Measurements from ENCODE around the gene PLCL2. TPM values are rescaled to one million over a fixed set of nuclear protein-coding genes. Genes with fewer than 3 reads are reported as not detected.

Gene PLCL2
- total and polyA plus RNA-seq, 2 donors (not counting 3 experiments of a cell fraction or from before 2014, with no cell fraction given), result 2.3 to 10.7 TPM

DNA sequence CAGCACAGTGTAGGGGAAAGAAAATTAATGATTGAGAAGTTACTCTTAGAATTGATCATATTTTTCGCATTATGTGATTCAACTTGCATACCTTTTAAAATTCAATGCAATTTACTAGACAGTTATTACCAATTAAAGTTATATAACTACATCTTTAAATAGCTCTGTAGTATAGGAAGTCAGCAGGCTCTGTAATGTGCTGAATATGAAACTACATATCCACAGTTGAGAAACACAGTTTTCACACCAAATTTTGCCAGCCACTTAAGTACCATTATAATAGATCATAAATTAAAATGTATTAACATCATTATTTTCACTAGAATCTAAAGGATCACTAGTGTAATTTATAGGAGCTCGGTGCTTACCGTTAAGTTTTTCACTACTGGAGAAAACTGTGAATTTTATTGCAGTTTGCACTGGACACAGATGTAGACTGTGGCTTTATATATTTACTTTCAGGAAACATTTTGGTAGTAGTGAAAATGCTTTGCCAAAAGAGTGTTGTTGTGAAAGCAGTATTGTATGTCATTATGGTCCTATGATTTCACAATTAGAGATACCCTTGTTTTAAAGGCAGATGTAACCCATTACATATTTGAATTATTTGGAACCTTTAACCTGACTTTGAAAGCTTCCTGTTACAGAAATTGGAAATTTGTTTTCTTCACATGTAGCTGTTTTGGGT, 113.6 kb downstream of the PLCL2 start:
- no peaks in the 10 kb centered on the region for H3K36me3 ChIP-seq (ENCODE audit: control insufficient read depth in 2 of 2, extremely low read depth in 1 of 2, insufficient read depth in 2 of 2, low read length in 2 of 2)
- H3K4me2 ChIP-seq (ENCODE audit: insufficient read depth, low read length), result no peak overlapping the region
- H3K27ac ChIP-seq (ENCODE audit: insufficient read depth, low read depth, low read length), result no peak overlapping the region
- H3K9ac ChIP-seq (replicated peaks; ENCODE audit: extremely low read depth, insufficient read depth, low read length), result no peak overlapping the region
- TF ChIP-seq GATA2 (IDR thresholded peaks at IDR 0.05; ENCODE audit: insufficient read depth, insufficient read length, low read depth, low read length), result no peak
- TF ChIP-seq POLR2A (IDR thresholded peaks at IDR 0.05; ENCODE audit: low read depth, low read length), result no peak
- TF ChIP-seq, protein P1, sequence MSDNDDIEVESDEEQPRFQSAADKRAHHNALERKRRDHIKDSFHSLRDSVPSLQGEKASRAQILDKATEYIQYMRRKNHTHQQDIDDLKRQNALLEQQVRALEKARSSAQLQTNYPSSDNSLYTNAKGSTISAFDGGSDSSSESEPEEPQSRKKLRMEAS (IDR thresholded peaks at IDR 0.05; ENCODE audit: insufficient read depth, insufficient read length), result no peak
- no peak for TF ChIP-seq POLR2AphosphoS5 (IDR thresholded peaks at IDR 0.05; ENCODE audit: insufficient read depth, low read depth, low read length)
- TF ChIP-seq FOS (IDR thresholded peaks at IDR 0.05; ENCODE audit: borderline replicate concordance, insufficient read depth, low read length), result no peak
- no peak for TF ChIP-seq MYC (IDR thresholded peaks at IDR 0.05; ENCODE audit: low read depth, low read length)
- TF ChIP-seq EZH2 (IDR thresholded peaks at IDR 0.05; ENCODE audit: borderline replicate concordance, low read depth, low read length, severe bottlenecking), result no peak
- no peaks in the 10 kb centered on the region for H3K9me3 ChIP-seq (replicated peaks; ENCODE audit: control insufficient read depth, insufficient read depth, low read length)
- intact Hi-C loops (cut with micrococcal nuclease) (no loop called here), dilution Hi-C loops (cut with MboI; ENCODE audit: extremely low pct_ligation_motif_present, low sequenced_read_pairs) (no loop called here)
- DNase-seq (ENCODE audit: low read depth, low spot score) (no peak), FAIRE-seq (no peak)
- no peak overlapping the region for H3K4me3 ChIP-seq (replicated peaks in 1 of 3; ENCODE audit: insufficient read depth in 1 of 3, low read depth in 1 of 3, low read length in 3 of 3)
- H3K79me2 ChIP-seq (ENCODE audit: control insufficient read depth, insufficient read depth, low read length), result peaks cover under 1% of the 10 kb centered on the region
- BruUV-seq (replicated peaks), result no TSS peak
- no peaks in the 10 kb centered on the region for H3K27me3 ChIP-seq (ENCODE audit: control insufficient read depth in 2 of 2, insufficient read depth in 2 of 2, low read length in 2 of 2)
- H3K9me1 ChIP-seq (replicated peaks; ENCODE audit: control insufficient read depth, extremely low read depth, insufficient read depth, low read length), result no peaks in the 10 kb centered on the region
- POLR2A ChIA-PET, result no interaction called here
- CTCF ChIA-PET, result no interaction called here
- no peak overlapping the region for H2AFZ ChIP-seq (ENCODE audit: low read depth, low read length)
- H3K4me1 ChIP-seq (ENCODE audit: control insufficient read depth, extremely low read depth, insufficient read depth, low read length), result no peaks in the 10 kb centered on the region
- no peaks in the 10 kb centered on the region for H4K20me1 ChIP-seq (replicated peaks; ENCODE audit: control insufficient read depth, extremely low read depth, insufficient read depth, low read length)

DNA sequence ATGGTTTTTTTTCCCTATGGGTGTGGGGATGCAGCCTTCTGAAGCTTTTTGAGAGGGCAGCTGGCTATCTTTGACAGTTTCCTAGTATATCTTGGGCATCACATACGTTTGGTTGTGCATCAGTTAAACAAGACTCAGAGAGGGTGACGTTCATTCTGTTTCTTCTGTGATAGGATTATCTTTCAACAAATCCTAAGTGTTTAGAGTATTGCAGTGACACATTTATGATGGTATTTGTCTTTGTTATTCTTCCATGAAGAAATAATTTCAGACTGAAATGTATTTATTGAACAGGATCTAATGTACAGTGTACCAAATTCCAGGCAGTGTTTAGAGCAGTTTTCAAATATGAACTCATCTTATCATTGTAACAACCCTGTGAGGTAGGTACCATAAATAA, 114.4 kb downstream of the PLCL2 start:
- H3K27me3 ChIP-seq (ENCODE audit: control insufficient read depth in 2 of 2, insufficient read depth in 2 of 2, low read length in 2 of 2), result no peaks in the 10 kb centered on the region
- no peak overlapping the region for H3K9ac ChIP-seq (replicated peaks; ENCODE audit: extremely low read depth, insufficient read depth, low read length)
- no peaks in the 10 kb centered on the region for H3K9me1 ChIP-seq (replicated peaks; ENCODE audit: control insufficient read depth, extremely low read depth, insufficient read depth, low read length)
- intact Hi-C loops (cut with micrococcal nuclease) (no loop called here), dilution Hi-C loops (cut with MboI; ENCODE audit: extremely low pct_ligation_motif_present, low sequenced_read_pairs) (no loop called here)
- H3K79me2 ChIP-seq (ENCODE audit: control insufficient read depth, insufficient read depth, low read length), result peaks cover 3% of the 10 kb centered on the region
- H4K20me1 ChIP-seq (replicated peaks; ENCODE audit: control insufficient read depth, extremely low read depth, insufficient read depth, low read length), result no peaks in the 10 kb centered on the region
- no TSS peak for BruUV-seq (replicated peaks)
- no peak overlapping the region for H3K4me3 ChIP-seq (replicated peaks in 1 of 3; ENCODE audit: insufficient read depth in 1 of 3, low read depth in 1 of 3, low read length in 3 of 3)
- H3K9me3 ChIP-seq (replicated peaks; ENCODE audit: control insufficient read depth, insufficient read depth, low read length), result no peaks in the 10 kb centered on the region
- no peak for DNase-seq (ENCODE audit: low read depth, low spot score)
- no peak overlapping the region for H3K4me2 ChIP-seq (ENCODE audit: insufficient read depth, low read length)
- no peaks in the 10 kb centered on the region for H3K36me3 ChIP-seq (ENCODE audit: control insufficient read depth in 2 of 2, extremely low read depth in 1 of 2, insufficient read depth in 2 of 2, low read length in 2 of 2)
- POLR2A ChIA-PET, result no interaction called here
- no peak for TF ChIP-seq JUN (IDR thresholded peaks at IDR 0.05; ENCODE audit: borderline replicate concordance, insufficient read depth, insufficient read length, low read depth)
- TF ChIP-seq, protein P1 (IDR thresholded peaks at IDR 0.05; ENCODE audit: insufficient read depth, insufficient read length), result no peak
- no peak for TF ChIP-seq POLR2A (IDR thresholded peaks at IDR 0.05; ENCODE audit: low read depth, low read length)
- no peak for TF ChIP-seq POLR2AphosphoS5 (IDR thresholded peaks at IDR 0.05; ENCODE audit: insufficient read depth, low read depth, low read length)
- no peak for TF ChIP-seq MYC (IDR thresholded peaks at IDR 0.05; ENCODE audit: low read depth, low read length)
- no peak for TF ChIP-seq FOS (IDR thresholded peaks at IDR 0.05; ENCODE audit: borderline replicate concordance, insufficient read depth, low read length)
- no peak for TF ChIP-seq GATA2 (IDR thresholded peaks at IDR 0.05; ENCODE audit: insufficient read depth, insufficient read length, low read depth, low read length)
- TF ChIP-seq EZH2 (IDR thresholded peaks at IDR 0.05; ENCODE audit: borderline replicate concordance, low read depth, low read length, severe bottlenecking), result no peak
- TF ChIP-seq, protein P2, sequence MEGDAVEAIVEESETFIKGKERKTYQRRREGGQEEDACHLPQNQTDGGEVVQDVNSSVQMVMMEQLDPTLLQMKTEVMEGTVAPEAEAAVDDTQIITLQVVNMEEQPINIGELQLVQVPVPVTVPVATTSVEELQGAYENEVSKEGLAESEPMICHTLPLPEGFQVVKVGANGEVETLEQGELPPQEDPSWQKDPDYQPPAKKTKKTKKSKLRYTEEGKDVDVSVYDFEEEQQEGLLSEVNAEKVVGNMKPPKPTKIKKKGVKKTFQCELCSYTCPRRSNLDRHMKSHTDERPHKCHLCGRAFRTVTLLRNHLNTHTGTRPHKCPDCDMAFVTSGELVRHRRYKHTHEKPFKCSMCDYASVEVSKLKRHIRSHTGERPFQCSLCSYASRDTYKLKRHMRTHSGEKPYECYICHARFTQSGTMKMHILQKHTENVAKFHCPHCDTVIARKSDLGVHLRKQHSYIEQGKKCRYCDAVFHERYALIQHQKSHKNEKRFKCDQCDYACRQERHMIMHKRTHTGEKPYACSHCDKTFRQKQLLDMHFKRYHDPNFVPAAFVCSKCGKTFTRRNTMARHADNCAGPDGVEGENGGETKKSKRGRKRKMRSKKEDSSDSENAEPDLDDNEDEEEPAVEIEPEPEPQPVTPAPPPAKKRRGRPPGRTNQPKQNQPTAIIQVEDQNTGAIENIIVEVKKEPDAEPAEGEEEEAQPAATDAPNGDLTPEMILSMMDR (IDR thresholded peaks at IDR 0.05; ENCODE audit: extremely low read depth in 1 of 2, insufficient read depth in 1 of 2, low read depth in 1 of 2, low read length in 2 of 2), result no peak
- no peak for FAIRE-seq
- no peak overlapping the region for H3K27ac ChIP-seq (ENCODE audit: insufficient read depth, low read depth, low read length)
- no peak overlapping the region for H2AFZ ChIP-seq (ENCODE audit: low read depth, low read length)
- CTCF ChIA-PET, result no interaction called here
- no peaks in the 10 kb centered on the region for H3K4me1 ChIP-seq (ENCODE audit: control insufficient read depth, extremely low read depth, insufficient read depth, low read length)
